ENCODE measurements around the gene ARSB. TPM values are rescaled to one million over a fixed set of nuclear protein-coding genes. Genes with fewer than 3 reads are reported as not detected.

The ARSB gene
- total RNA-seq, 1 donor from 2014 or later = 28.0 TPM

GRCh38 chr5:78971998-78972397 is 13.1 kb downstream of the ARSB start:
- Mint-ChIP-seq H3K27me3 (ENCODE audit: low read depth) (no peaks in the 10 kb centered on the region), H3K4me3 (no peak overlapping the region), H3K4me1 (no peaks in the 10 kb centered on the region), H3K27ac (ENCODE audit: unreplicated experiment) (no peak overlapping the region), H3K9me3 (no peaks in the 10 kb centered on the region), H3K36me3 (ENCODE audit: low read depth) (peaks cover 2% of the 10 kb centered on the region)
- TF ChIP-seq CTCF (conservative IDR thresholded peaks at IDR 0.05) = no peak
- no peak for DNase-seq (ENCODE audit: low read depth, low spot score)

GRCh38 chr5:78968781-78969180 is 16.3 kb downstream of the ARSB start:
- Mint-ChIP-seq H3K4me1 (no peaks in the 10 kb centered on the region), H3K4me3 (no peak overlapping the region), H3K9me3 (no peaks in the 10 kb centered on the region), H3K36me3 (ENCODE audit: low read depth) (peaks cover 4% of the 10 kb centered on the region), H3K27me3 (ENCODE audit: low read depth) (no peaks in the 10 kb centered on the region), H3K27ac (ENCODE audit: unreplicated experiment) (no peak overlapping the region)
- no peak for DNase-seq (ENCODE audit: low read depth, low spot score)
- TF ChIP-seq CTCF (conservative IDR thresholded peaks at IDR 0.05) = no peak

GRCh38 chr5:78964889-78965288 is 20.2 kb downstream of the ARSB start:
- no peak overlapping the region for H3K4me3 Mint-ChIP-seq
- no peaks in the 10 kb centered on the region for H3K4me1 Mint-ChIP-seq
- H3K36me3 Mint-ChIP-seq (ENCODE audit: low read depth) = peaks cover 4% of the 10 kb centered on the region
- peak; percentile 71 for TF ChIP-seq CTCF (conservative IDR thresholded peaks at IDR 0.05)
- no peaks in the 10 kb centered on the region for H3K9me3 Mint-ChIP-seq
- H3K27me3 Mint-ChIP-seq (ENCODE audit: low read depth) = no peaks in the 10 kb centered on the region
- DNase-seq (ENCODE audit: low read depth, low spot score) = no peak
- H3K27ac Mint-ChIP-seq (ENCODE audit: unreplicated experiment) = no peak overlapping the region

- Mint-ChIP-seq H3K9me3 (no peaks in the 10 kb centered on the region), H3K27me3 (ENCODE audit: low read depth) (no peaks in the 10 kb centered on the region), H3K27ac (ENCODE audit: unreplicated experiment) (no peak overlapping the region), H3K4me3 (no peak overlapping the region), H3K4me1 (peaks cover 9% of the 10 kb centered on the region), H3K36me3 (ENCODE audit: low read depth) (peaks cover 2% of the 10 kb centered on the region)
- DNase-seq (ENCODE audit: low read depth, low spot score) = no peak
- no peak for TF ChIP-seq CTCF (conservative IDR thresholded peaks at IDR 0.05)
These were observed 23.4 kb downstream of the ARSB start for GRCh38 chr5:78961743-78962142.

GRCh38 chr5:78959767-78960166 is 25.3 kb downstream of the ARSB start:
- Mint-ChIP-seq H3K4me1 (peaks cover 9% of the 10 kb centered on the region), H3K36me3 (ENCODE audit: low read depth) (peaks cover 4% of the 10 kb centered on the region), H3K4me3 (no peak overlapping the region), H3K27ac (ENCODE audit: unreplicated experiment) (no peak overlapping the region), H3K27me3 (ENCODE audit: low read depth) (no peaks in the 10 kb centered on the region), H3K9me3 (no peaks in the 10 kb centered on the region)
- DNase-seq (ENCODE audit: low read depth, low spot score) = no peak
- no peak for TF ChIP-seq CTCF (conservative IDR thresholded peaks at IDR 0.05)

Measured in neural crest cell (in vitro differentiated cells).